Endodermal cell (in vitro differentiated cells): ENCODE data around the gene FAT1. TPM values are rescaled to one million over a fixed set of nuclear protein-coding genes. Genes with fewer than 3 reads are reported as not detected.

Experiments
- DNase-seq: peaks from one replicate; pipeline ENCODE4 v3.0.0-alpha.2; 2017
- H3K27ac ChIP-seq: 2 replicates; pipeline ENCODE4 v1.5.1; 2013; ENCODE audit warnings: mild to moderate bottlenecking, low read depth, low read length, moderate library complexity
- H3K27me3 ChIP-seq: 2 replicates; pipeline ENCODE4 v1.6.1; 2013; ENCODE audit warnings: mild to moderate bottlenecking, low read length, moderate library complexity; ENCODE audit not compliant: insufficient read depth, control insufficient read depth, poor library complexity, severe bottlenecking
- H3K36me3 ChIP-seq: 2 replicates; pipeline ENCODE4 v1.7.0; 2013; ENCODE audit warnings: mild to moderate bottlenecking, low read length, moderate library complexity; ENCODE audit not compliant: control insufficient read depth, insufficient read depth
- H3K4me1 ChIP-seq: one replicate; pipeline ENCODE4 v1.7.0; 2013; ENCODE audit warnings: low read length; ENCODE audit not compliant: control insufficient read depth, insufficient read depth
- H3K4me3 ChIP-seq: 2 replicates; pipeline ENCODE4 v1.5.1; 2013; ENCODE audit warnings: mild to moderate bottlenecking, low read length, moderate library complexity
- H3K9ac ChIP-seq: 2 replicates; pipeline ENCODE4 v1.6.1; 2013; ENCODE audit warnings: mild to moderate bottlenecking, low read length, moderate library complexity; ENCODE audit not compliant: poor library complexity, severe bottlenecking; ENCODE audit errors: extremely low read depth
- H3K9me3 ChIP-seq: 2 replicates; pipeline ENCODE4 v1.6.1; 2013; ENCODE audit warnings: mild to moderate bottlenecking, low read length, moderate library complexity; ENCODE audit not compliant: control insufficient read depth
- H3K27ac Mint-ChIP-seq: 2 replicates; pipeline ENCODE4 v1.8.0; 2020; ENCODE audit warnings: mixed read lengths
- H3K27me3 Mint-ChIP-seq: 2 replicates; pipeline ENCODE4 v1.8.0; 2021; ENCODE audit warnings: mild to moderate bottlenecking, mixed read lengths; ENCODE audit not compliant: insufficient read depth
- H3K36me3 Mint-ChIP-seq: 2 replicates; pipeline ENCODE4 v1.8.0; 2020; ENCODE audit warnings: low read depth, mixed read lengths
- H3K4me1 Mint-ChIP-seq: 2 replicates; pipeline ENCODE4 v1.8.0; 2020; ENCODE audit warnings: mixed read lengths
- H3K4me3 Mint-ChIP-seq: 2 replicates; pipeline ENCODE4 v1.8.0; 2020; ENCODE audit warnings: mild to moderate bottlenecking, moderate library complexity, mixed read lengths
- H3K9me3 Mint-ChIP-seq: 2 replicates; pipeline ENCODE4 v1.8.0; 2020; ENCODE audit warnings: mild to moderate bottlenecking, mixed read lengths
- WGBS, 2 experiments: methylation state at CpG; one replicate each; pipeline versions ENCODE4 v1.1.5 to v1.1.7; 2013; ENCODE audit warnings: missing lambda C conversion rate in 2 of 2, mixed read lengths in 1 of 2; ENCODE audit not compliant: insufficient coverage in 1 of 2, insufficient read length in 1 of 2; 5-methylcytosine and 5-hydroxymethylcytosine counted together
- total RNA-seq, 2 donors: library from RNA; stranded (reverse); fragmentation: NEBNext Ultra II Directional in 1 of 2; extraction: Animal tissue kit (Norgen Biotek cat#: 25700) in 1 of 2; gene quantifications; 2 replicates in 1 of 2; 3 replicates in 1 of 2; pipeline ENCODE4 v1.2.1, GENCODE V29; 2021
- TF ChIP-seq, protein P1 (sequence below): fragments of 200-600 bp; sonication (generic); conservative IDR thresholded peaks from 2 replicates; pipeline ENCODE4 v1.5.0; 2021; ENCODE audit warnings: antibody characterized with exemption, mild to moderate bottlenecking

The FAT1 gene
- total RNA-seq, 2 donors from 2014 or later = 66.6 to 77.8 TPM

GRCh38 chr4:186724058-186724863 is 605 bp upstream of the FAT1 start:
- no peaks in the 10 kb centered on the region for H3K36me3 ChIP-seq
- peak overlapping the region; percentile 81 for H3K27ac ChIP-seq
- Mint-ChIP-seq H3K4me1 (peaks cover 19% of the 10 kb centered on the region), H3K4me3 (peak overlapping the region; percentile 88), H3K36me3 (no peaks in the 10 kb centered on the region), H3K27ac (peak overlapping the region; percentile 90), H3K9me3 (no peaks in the 10 kb centered on the region), H3K27me3 (peaks cover 37% of the 10 kb centered on the region)
- peaks cover 6% of the 10 kb centered on the region for H3K4me1 ChIP-seq
- DNase-seq = peak; percentile 88
- peak overlapping the region; percentile 70 for H3K9ac ChIP-seq
- H3K27me3 ChIP-seq = no peaks in the 10 kb centered on the region
- TF ChIP-seq, protein P1, sequence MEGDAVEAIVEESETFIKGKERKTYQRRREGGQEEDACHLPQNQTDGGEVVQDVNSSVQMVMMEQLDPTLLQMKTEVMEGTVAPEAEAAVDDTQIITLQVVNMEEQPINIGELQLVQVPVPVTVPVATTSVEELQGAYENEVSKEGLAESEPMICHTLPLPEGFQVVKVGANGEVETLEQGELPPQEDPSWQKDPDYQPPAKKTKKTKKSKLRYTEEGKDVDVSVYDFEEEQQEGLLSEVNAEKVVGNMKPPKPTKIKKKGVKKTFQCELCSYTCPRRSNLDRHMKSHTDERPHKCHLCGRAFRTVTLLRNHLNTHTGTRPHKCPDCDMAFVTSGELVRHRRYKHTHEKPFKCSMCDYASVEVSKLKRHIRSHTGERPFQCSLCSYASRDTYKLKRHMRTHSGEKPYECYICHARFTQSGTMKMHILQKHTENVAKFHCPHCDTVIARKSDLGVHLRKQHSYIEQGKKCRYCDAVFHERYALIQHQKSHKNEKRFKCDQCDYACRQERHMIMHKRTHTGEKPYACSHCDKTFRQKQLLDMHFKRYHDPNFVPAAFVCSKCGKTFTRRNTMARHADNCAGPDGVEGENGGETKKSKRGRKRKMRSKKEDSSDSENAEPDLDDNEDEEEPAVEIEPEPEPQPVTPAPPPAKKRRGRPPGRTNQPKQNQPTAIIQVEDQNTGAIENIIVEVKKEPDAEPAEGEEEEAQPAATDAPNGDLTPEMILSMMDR = no peak
- peak overlapping the region; percentile 97 for H3K4me3 ChIP-seq
- H3K9me3 ChIP-seq = peaks cover 12% of the 10 kb centered on the region
- WGBS, 2 experiments = 0% methylated on average over 28 to 62 of the region's 62 CpGs

GRCh38 chr4:186722796-186723291 is 812 bp downstream of the FAT1 start:
- Histone ChIP-seq H3K27ac (peak overlapping the region; percentile 59), H3K27me3 (no peaks in the 10 kb centered on the region), H3K4me3 (peak overlapping the region; percentile 97), H3K4me1 (no peaks in the 10 kb centered on the region), H3K36me3 (no peaks in the 10 kb centered on the region), H3K9me3 (peaks cover 18% of the 10 kb centered on the region), H3K9ac (peak overlapping the region; percentile 44)
- H3K36me3 Mint-ChIP-seq = no peaks in the 10 kb centered on the region
- H3K27me3 Mint-ChIP-seq = peaks cover 33% of the 10 kb centered on the region
- peak overlapping the region; percentile 88 for H3K4me3 Mint-ChIP-seq
- TF ChIP-seq, protein P1 = no peak
- WGBS, 2 experiments = 0 to 1% methylated on average over 8 to 16 of the region's 16 CpGs
- peak overlapping the region; percentile 86 for H3K27ac Mint-ChIP-seq
- H3K9me3 Mint-ChIP-seq = no peaks in the 10 kb centered on the region
- peaks cover 12% of the 10 kb centered on the region for H3K4me1 Mint-ChIP-seq
- no peak for DNase-seq

GRCh38 chr4:186719925-186720694 is 3.5 kb downstream of the FAT1 start:
- H3K9me3 Mint-ChIP-seq = peaks cover 3% of the 10 kb centered on the region
- no peak overlapping the region for H3K9ac ChIP-seq
- WGBS, 2 experiments = 70 to 86% methylated on average over 3 to 4 of the region's 4 CpGs

More at GRCh38 chr4:186719925-186720694, 3.5 kb downstream of the FAT1 start:
- Mint-ChIP-seq H3K4me3 (no peak overlapping the region), H3K36me3 (peaks cover 2% of the 10 kb centered on the region), H3K4me1 (peaks cover 13% of the 10 kb centered on the region), H3K27me3 (peaks cover 23% of the 10 kb centered on the region), H3K27ac (no peak overlapping the region)
- peak; percentile 75 for DNase-seq
- H3K4me3 ChIP-seq = peak overlapping the region; percentile 27
- peaks cover 18% of the 10 kb centered on the region for H3K9me3 ChIP-seq
- H3K4me1 ChIP-seq = no peaks in the 10 kb centered on the region
- no peaks in the 10 kb centered on the region for H3K36me3 ChIP-seq
- TF ChIP-seq, protein P1 = peak; percentile 87
- H3K27me3 ChIP-seq = no peaks in the 10 kb centered on the region
- no peak overlapping the region for H3K27ac ChIP-seq
